GM12865 (cell line): ENCODE measurements around the gene MAGI1.

Source experiments
- DNase-seq: peaks from one replicate; pipeline ENCODE4 v3.0.0; 2010; ENCODE audit warnings: low read depth
- H3K4me3 ChIP-seq: 2 replicates; pipeline ENCODE4 v1.5.1; 2011; ENCODE audit warnings: mild to moderate bottlenecking, low read depth, low read length, control low read depth
- TF ChIP-seq, protein P1 (sequence below): IDR thresholded peaks from 2 replicates; pipeline ENCODE4 v1.5.1; 2011; ENCODE audit warnings: low read length, control low read depth, low read depth, inconsistent platforms; ENCODE audit not compliant: insufficient read depth; ENCODE audit errors: missing control alignments

MAGI1 gene

DNA sequence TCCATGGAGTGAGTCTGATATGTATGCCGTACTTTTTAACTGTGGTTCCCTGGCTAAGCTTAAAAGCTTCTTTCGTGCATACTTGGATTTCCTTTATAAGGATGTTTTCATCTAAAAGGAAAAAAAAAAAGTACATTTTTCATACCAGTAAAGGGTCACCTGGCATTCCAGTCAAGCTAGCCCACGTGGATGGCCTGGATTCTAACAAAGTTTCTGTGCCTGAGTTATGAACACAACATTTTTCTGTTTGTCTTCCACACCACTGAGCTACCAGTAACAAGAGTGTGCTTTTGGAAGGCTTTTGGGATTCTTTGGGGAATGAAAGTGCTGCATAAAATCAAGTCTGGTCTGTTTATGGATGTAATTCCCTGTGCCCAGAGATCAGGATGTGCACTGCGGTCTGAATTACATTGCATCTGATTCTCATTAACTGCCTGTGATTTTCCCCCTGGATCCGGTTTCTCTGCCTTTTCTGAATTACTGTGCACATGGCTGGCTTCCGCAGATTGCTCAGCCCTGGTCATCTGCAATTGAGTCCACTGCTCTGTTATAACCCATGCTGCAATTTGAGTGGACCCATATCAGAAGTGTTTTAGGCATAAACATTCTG is 38.2 kb upstream of the MAGI1 start:
- TF ChIP-seq, protein P1, sequence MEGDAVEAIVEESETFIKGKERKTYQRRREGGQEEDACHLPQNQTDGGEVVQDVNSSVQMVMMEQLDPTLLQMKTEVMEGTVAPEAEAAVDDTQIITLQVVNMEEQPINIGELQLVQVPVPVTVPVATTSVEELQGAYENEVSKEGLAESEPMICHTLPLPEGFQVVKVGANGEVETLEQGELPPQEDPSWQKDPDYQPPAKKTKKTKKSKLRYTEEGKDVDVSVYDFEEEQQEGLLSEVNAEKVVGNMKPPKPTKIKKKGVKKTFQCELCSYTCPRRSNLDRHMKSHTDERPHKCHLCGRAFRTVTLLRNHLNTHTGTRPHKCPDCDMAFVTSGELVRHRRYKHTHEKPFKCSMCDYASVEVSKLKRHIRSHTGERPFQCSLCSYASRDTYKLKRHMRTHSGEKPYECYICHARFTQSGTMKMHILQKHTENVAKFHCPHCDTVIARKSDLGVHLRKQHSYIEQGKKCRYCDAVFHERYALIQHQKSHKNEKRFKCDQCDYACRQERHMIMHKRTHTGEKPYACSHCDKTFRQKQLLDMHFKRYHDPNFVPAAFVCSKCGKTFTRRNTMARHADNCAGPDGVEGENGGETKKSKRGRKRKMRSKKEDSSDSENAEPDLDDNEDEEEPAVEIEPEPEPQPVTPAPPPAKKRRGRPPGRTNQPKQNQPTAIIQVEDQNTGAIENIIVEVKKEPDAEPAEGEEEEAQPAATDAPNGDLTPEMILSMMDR = no peak
- no peak for DNase-seq
- H3K4me3 ChIP-seq = no peak overlapping the region

DNA sequence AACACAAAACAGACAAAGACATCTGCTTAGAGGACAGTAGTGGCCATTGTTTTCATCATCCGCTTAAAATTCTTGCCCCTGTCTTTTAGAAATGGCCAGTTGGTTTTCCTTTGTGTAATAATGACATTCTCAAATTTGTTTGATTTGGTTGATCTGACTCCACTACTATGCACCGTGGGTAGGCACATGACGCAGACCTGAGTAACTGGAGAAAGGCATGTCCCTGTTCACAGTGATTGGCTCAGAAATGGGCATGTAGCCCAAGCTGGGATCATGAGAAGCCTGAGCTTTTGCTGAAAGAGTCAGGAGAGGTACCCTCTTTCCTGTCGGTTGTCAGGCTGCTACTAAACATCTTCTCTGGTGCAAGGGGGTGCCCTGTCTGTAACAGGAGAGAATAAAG is 36.6 kb upstream of the MAGI1 start:
- no peak overlapping the region for H3K4me3 ChIP-seq
- TF ChIP-seq, protein P1 = no peak
- no peak for DNase-seq

DNA sequence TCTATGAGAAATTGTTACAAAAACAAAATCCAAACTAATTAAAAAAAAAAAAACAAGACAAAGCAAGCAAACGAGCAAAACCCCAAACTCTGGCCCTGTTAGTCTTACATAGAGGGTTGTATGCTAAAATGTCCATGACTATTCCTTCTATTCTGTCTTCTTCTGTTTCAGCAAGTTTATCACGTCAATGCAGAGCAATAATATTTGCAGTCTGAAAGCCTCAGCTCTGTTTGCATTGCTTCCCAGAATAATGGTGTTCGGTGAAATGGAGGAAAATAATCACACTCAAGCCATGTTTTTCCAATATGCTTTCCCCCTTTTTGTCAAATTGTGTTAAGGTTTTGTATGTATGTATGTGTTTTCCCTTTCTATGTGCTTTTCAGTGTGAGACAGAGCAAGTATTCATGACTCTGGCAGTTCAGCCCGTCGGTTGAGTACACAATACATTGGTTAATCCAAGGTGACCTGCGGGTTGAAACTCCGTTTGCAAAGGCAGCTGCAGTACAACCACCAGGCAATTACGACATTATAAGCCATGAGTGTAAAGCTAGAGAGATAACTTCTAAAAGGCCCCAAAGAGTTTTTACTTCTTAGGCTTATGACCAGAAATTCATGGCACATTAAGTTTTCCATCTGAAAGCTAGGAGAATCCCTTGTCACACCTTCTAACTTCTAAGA is 34.9 kb upstream of the MAGI1 start:
- no peak for DNase-seq
- no peak overlapping the region for H3K4me3 ChIP-seq
- TF ChIP-seq, protein P1 = no peak

DNA sequence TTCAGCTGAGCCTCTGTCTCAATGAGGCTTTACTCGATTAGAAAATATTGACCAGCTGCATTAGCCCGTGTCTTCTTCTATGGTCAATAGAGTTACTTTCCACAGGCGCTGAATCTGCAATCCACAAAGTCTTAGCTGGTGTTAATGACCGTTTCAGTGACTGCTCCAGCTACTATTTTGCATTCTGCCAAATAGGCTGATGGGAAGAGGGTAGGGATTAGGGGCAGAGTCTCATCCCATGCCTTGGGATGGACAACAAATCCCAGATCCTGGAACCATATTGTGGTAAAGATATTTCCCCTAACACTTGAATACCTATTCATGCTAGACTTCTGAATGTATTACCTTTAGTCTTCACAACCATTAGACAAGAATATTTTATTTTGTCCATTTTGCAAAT is 29.5 kb upstream of the MAGI1 start:
- no peak for DNase-seq
- H3K4me3 ChIP-seq = no peak overlapping the region
- TF ChIP-seq, protein P1 = no peak

DNA sequence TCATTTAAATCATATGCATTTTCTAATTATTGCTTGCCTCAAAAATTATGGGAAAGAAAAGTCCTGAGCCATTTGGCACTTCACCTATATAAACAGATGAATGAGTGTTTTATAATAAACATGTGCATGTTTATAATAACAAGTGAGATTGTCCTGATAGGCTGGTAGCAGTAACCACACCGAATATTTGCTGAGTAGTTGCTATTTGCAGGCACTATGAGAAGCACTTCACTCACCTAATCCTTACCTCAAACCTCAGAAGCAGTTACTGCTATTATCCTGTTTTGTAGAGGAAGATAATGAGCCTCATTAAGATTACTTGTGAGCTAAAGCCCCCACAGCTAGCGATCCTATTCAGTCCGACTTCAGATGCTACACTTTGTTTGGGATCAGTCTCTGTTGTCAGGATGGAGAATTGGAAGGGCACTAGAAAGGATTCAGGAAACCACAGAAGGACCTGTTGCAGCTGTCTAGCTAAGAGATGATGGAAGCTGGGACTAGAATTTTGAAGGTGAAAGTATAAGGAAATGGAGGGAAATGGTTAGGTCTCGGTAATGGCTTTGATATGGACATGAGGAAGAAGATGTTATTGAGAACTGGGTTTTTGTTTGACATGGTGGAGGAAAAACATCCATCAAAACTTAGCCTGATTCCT is 28.4 kb upstream of the MAGI1 start:
- H3K4me3 ChIP-seq = no peak overlapping the region
- DNase-seq = no peak
- TF ChIP-seq, protein P1 = no peak

DNA sequence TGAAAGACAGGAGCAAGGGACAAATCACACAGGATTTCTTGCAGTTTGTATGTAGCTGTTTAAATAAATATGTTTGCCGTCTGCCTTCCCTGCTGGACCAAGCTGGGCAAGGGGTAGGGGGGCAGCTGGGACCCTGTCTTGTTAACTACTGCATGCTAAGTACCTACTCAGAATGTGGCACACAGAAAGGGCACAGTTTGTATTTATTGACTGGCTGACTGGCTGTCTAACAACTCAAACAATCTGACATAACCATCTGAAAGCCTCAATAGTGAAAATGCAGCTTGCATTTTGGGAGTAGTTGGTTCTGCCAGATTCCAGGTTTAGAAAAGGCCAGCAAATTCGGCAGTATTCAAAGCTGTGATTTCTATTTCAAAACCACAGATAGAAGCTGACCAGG is 16.6 kb upstream of the MAGI1 start:
- H3K4me3 ChIP-seq = no peak overlapping the region
- TF ChIP-seq, protein P1 = no peak
- no peak for DNase-seq
